DND-41 (cell line): ENCODE data around the gene CENPE.

Experiments used
- ATAC-seq: fragments of 200-7000 bp; cut with Tn5 transposase; 3 replicates; pipeline ENCODE4 v1.9.1; 2021; ENCODE audit warnings: low read depth; ENCODE audit not compliant: insufficient read depth
- DNase-seq: peaks from one replicate; pipeline ENCODE4 v3.0.0-alpha.2; 2020
- H2AFZ ChIP-seq: 2 replicates; pipeline ENCODE4 v1.6.0; 2012; ENCODE audit warnings: low read depth, low read length
- H3K27ac ChIP-seq: 2 replicates; pipeline ENCODE4 v1.5.1; 2012; ENCODE audit warnings: low read length, inconsistent platforms
- H3K27me3 ChIP-seq: fragments of 200-600 bp; sonication (generic); 2 replicates; pipeline ENCODE4 v1.6.0; 2012; ENCODE audit warnings: low read length, mild to moderate bottlenecking, inconsistent platforms; ENCODE audit not compliant: insufficient read depth, poor library complexity
- H3K36me3 ChIP-seq: 2 replicates; pipeline ENCODE4 v1.5.1; 2012; ENCODE audit warnings: low read length, inconsistent platforms; ENCODE audit not compliant: insufficient read depth
- H3K4me1 ChIP-seq: 2 replicates; pipeline ENCODE4 v1.5.1; 2012; ENCODE audit warnings: mild to moderate bottlenecking, low read length; ENCODE audit not compliant: insufficient read depth
- H3K4me2 ChIP-seq: 2 replicates; pipeline ENCODE4 v1.6.0; 2012; ENCODE audit warnings: mild to moderate bottlenecking, moderate library complexity, low read length, inconsistent platforms; ENCODE audit not compliant: insufficient read depth
- H3K4me3 ChIP-seq, 2 experiments: fragments of 200-600 bp in 1 of 2; shearing (Covaris generic) in 1 of 2; 2 replicates each; pipeline ENCODE4 v1.5.1; 2012 to 2016; ENCODE audit warnings: inconsistent platforms in 2 of 2, low read length in 2 of 2, mild to moderate bottlenecking in 2 of 2, low read depth in 1 of 2, moderate library complexity in 1 of 2
- H3K79me2 ChIP-seq: 2 replicates; pipeline ENCODE4 v1.6.0; 2012; ENCODE audit warnings: low read length, inconsistent platforms; ENCODE audit not compliant: insufficient read depth
- H3K9ac ChIP-seq: 2 replicates; pipeline ENCODE4 v1.6.0; 2012; ENCODE audit warnings: low read depth, mild to moderate bottlenecking, inconsistent platforms, low read length, moderate library complexity
- H3K9me3 ChIP-seq: 2 replicates; pipeline ENCODE4 v1.5.1; 2012; ENCODE audit warnings: low read length, moderate library complexity, mild to moderate bottlenecking, inconsistent platforms; ENCODE audit not compliant: insufficient read depth, severe bottlenecking
- H4K20me1 ChIP-seq: 2 replicates; pipeline ENCODE4 v1.6.0; 2012; ENCODE audit warnings: low read length; ENCODE audit not compliant: insufficient read depth
- EZH2 ChIP-seq: IDR thresholded peaks from 3 replicates; pipeline ENCODE4 v1.6.1; 2012; ENCODE audit warnings: borderline replicate concordance, low read depth, mild to moderate bottlenecking, moderate library complexity, low read length, inconsistent platforms; ENCODE audit not compliant: severe bottlenecking
- TF ChIP-seq, protein P1 (sequence below): IDR thresholded peaks from 2 replicates; pipeline ENCODE4 v1.5.1; 2012; ENCODE audit warnings: borderline replicate concordance, low read length, moderate library complexity, mild to moderate bottlenecking; ENCODE audit not compliant: poor library complexity, severe bottlenecking; ENCODE audit errors: extremely low read depth

CENPE gene

DNA sequence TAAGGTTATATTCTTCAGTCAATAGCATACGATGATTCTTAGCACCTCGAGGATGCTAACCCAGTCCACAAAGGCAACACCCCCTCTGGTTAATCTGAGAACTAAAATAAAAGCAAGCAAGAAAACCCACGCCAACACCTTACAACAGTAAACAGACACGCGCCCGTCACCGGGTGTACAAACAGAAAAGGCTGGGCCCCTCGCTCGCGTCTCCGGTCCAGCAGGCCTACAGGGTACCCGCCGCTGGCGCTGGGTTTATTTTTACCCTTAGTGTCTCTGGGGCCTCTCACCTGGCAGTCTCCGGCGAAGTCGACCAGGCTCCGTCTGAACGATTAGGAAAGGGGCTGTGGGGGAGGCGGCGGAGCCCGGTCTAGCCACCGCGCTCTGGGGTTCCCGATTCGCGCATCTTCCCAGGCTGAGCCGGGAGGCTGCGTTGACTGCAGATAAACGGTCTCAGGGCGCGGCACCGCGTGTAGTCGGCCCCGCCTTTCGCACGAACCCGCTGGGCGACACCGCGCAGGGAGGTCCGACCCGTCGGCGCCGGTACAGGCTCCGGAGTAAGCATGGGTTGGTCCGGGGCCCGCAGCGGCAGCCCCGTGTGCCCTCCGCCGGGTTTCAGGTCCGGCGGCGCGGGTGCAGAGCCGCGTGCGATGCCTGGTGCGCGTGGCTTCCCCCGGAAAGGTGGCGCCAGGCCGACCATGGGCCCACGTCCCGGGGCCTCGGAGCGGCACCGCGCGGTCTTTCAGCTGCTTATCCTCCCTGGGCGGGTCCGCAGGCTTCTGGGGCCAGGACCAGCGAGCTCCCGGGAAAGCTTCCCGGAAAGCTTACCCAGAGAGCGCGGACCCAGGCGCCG is 122.0 kb downstream of the CENPE start:
- no peaks in the 10 kb centered on the region for H3K27me3 ChIP-seq
- TF ChIP-seq EZH2, result no peak
- TF ChIP-seq, protein P1, sequence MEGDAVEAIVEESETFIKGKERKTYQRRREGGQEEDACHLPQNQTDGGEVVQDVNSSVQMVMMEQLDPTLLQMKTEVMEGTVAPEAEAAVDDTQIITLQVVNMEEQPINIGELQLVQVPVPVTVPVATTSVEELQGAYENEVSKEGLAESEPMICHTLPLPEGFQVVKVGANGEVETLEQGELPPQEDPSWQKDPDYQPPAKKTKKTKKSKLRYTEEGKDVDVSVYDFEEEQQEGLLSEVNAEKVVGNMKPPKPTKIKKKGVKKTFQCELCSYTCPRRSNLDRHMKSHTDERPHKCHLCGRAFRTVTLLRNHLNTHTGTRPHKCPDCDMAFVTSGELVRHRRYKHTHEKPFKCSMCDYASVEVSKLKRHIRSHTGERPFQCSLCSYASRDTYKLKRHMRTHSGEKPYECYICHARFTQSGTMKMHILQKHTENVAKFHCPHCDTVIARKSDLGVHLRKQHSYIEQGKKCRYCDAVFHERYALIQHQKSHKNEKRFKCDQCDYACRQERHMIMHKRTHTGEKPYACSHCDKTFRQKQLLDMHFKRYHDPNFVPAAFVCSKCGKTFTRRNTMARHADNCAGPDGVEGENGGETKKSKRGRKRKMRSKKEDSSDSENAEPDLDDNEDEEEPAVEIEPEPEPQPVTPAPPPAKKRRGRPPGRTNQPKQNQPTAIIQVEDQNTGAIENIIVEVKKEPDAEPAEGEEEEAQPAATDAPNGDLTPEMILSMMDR, result peak; percentile 21
- peak overlapping the region; percentile 87 for H3K9ac ChIP-seq
- DNase-seq (peak; percentile 71), ATAC-seq (peak; percentile 76)
- H3K27ac ChIP-seq, result peak overlapping the region; percentile 90
- peaks cover 60% of the 10 kb centered on the region for H3K79me2 ChIP-seq
- H3K4me3 ChIP-seq, result peak overlapping the region; percentile 76
- peaks cover 2% of the 10 kb centered on the region; the same call in 1 of the 2 replicates for H4K20me1 ChIP-seq
- peaks cover 13% of the 10 kb centered on the region for H3K36me3 ChIP-seq
- H3K4me1 ChIP-seq, result peaks cover 45% of the 10 kb centered on the region
- peak overlapping the region; percentile 94 for H2AFZ ChIP-seq
- no peaks in the 10 kb centered on the region for H3K9me3 ChIP-seq
- H3K4me2 ChIP-seq, result peak overlapping the region; percentile 98

DNA sequence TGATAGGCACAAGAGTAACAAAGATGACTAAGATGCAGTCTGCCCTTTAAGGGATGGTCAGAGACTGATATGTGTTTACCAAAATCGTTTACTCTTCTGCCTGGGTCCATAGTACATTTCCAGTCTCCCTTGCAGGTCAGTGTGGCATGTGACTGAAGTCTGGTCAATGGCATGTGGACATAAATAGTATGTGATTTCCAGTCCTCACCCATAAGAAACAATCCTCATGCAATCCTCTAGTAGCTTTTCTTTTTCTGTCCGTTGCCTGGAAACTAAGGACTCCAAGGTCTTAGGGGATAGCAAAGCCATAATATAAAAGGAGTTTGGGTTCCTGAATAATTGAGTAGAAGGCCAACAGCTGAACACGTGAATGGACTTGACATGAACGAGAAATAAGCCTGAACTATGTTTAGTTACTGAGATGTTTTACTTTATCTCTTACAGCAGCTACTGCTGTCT is 122.7 kb downstream of the CENPE start:
- Histone ChIP-seq H2AFZ (peak overlapping the region; percentile 94), H3K36me3 (peaks cover 11% of the 10 kb centered on the region), H3K4me2 (peak overlapping the region; percentile 98), H4K20me1 (peaks cover 2% of the 10 kb centered on the region; the same call in 1 of the 2 replicates), H3K4me1 (peaks cover 48% of the 10 kb centered on the region), H3K79me2 (peaks cover 65% of the 10 kb centered on the region), H3K4me3 (peak overlapping the region; percentile 76), H3K27me3 (no peaks in the 10 kb centered on the region), H3K27ac (peak overlapping the region; percentile 90), H3K9ac (peak overlapping the region; percentile 87), H3K9me3 (no peaks in the 10 kb centered on the region)
- DNase-seq (no peak), ATAC-seq (peak; percentile 3; the same call in 1 of the 3 replicates)
- TF ChIP-seq, protein P1, result no peak
- no peak for TF ChIP-seq EZH2

DNA sequence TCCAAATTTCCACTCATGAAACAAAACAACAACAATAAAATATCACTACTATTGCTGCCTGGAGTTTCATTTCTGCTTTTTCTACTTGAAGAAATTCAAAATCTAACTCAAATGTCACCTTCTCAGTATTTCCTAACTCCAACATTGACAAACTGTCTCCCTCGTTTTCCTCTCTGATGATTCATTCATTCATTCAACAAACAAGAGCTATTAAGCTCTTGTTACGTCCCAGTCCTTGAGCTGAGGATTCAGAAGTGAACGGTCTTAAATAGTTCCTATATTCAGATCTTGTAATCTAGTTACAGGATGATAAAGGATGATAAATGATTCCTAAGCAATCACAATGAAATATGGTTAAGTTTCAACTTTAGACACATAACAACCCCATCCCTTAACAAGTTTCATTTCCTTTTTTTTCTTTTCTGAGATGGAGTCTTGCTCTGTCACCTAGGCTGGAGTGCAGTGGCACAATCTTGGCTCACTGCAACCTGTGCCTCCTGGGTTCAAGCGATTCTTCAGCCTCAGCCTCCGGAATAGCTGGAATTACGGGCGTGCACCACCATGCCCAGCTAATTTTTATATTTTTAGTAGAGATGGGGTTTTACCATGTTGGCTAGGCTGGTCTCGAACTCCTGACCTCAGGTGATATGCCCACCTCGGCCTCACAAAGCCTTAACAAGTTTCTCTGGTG is 123.3 kb downstream of the CENPE start:
- peaks cover 71% of the 10 kb centered on the region for H3K79me2 ChIP-seq
- H3K4me1 ChIP-seq, result peaks cover 50% of the 10 kb centered on the region
- DNase-seq, result no peak
- TF ChIP-seq, protein P1, result no peak
- TF ChIP-seq EZH2, result no peak
- peaks cover 2% of the 10 kb centered on the region; the same call in 1 of the 2 replicates for H4K20me1 ChIP-seq
- H3K4me2 ChIP-seq, result peak overlapping the region; percentile 98
- H3K36me3 ChIP-seq, result peaks cover 11% of the 10 kb centered on the region
- H3K27ac ChIP-seq, result peak overlapping the region; percentile 90
- peak overlapping the region; percentile 87 for H3K9ac ChIP-seq
- H3K4me3 ChIP-seq, result peak overlapping the region; percentile 76; a peak in 3 of 4 replicates
- H3K9me3 ChIP-seq, result no peaks in the 10 kb centered on the region
- 0 out of 2 replicates have a peak overlapping the region, but pooled peaks have one; percentile 6 for H2AFZ ChIP-seq
- no peaks in the 10 kb centered on the region for H3K27me3 ChIP-seq
- no peak for ATAC-seq
